C4-2B (cell line): ENCODE results near the gene KLK11.

ENCODE experiments used
- CTCF ChIP-seq: fragments of 450-650 bp; conservative IDR thresholded peaks from 2 replicates; pipeline ENCODE4 v1.5.1; 2017; ENCODE audit warnings: mild to moderate bottlenecking
- ZFX ChIP-seq: fragments of 450-650 bp; IDR thresholded peaks from 2 replicates; pipeline ENCODE4 v1.6.1; 2017

- TF ChIP-seq CTCF (no peak), ZFX (no peak)
Observed at GRCh38 chr19:51007488-51007887, 18.9 kb downstream of the KLK11 start.
